Spleen (tissue), 11 donors: ENCODE data around the gene PPP1R27. TPM values are rescaled to one million over a fixed set of nuclear protein-coding genes. Genes with fewer than 3 reads are reported as not detected.
A peak's percentile ranks its signal among the peaks of the same experiment; 100 is the strongest.

ENCODE experiments used
- DNase-seq: peaks from one replicate; pipeline ENCODE4 v3.0.0-alpha.2; 2020
- H3K27ac ChIP-seq, 8 donors: fragments of 200-600 bp; sonication (generic) in 7 of 8; 1 replicate in 4 of 8; 2 replicates in 4 of 8; pipeline versions ENCODE4 v1.5.0 to v1.8.0; 2016 to 2021; ENCODE audit warnings: inconsistent platforms in 4 of 8, mild to moderate bottlenecking in 4 of 8, moderate library complexity in 1 of 8
- H3K27me3 ChIP-seq, 7 donors: fragments of 200-600 bp; sonication (generic) in 6 of 7; replicated peaks in 1 of 7; 1 replicate in 4 of 7; 2 replicates in 3 of 7; pipeline versions ENCODE4 v1.5.0 to v1.8.0; 2016 to 2021; ENCODE audit warnings: inconsistent platforms in 3 of 7, mild to moderate bottlenecking in 1 of 7
- H3K36me3 ChIP-seq, 6 donors: fragments of 200-600 bp; sonication (generic) in 5 of 6; 1 replicate in 4 of 6; 2 replicates in 2 of 6; pipeline versions ENCODE4 v1.5.0 to v1.8.0; 2016 to 2021; ENCODE audit warnings: inconsistent platforms in 2 of 6
- H3K4me1 ChIP-seq, 6 donors: fragments of 200-600 bp; sonication (generic) in 5 of 6; 1 replicate in 3 of 6; 2 replicates in 3 of 6; pipeline versions ENCODE4 v1.5.0 to v1.8.0; 2016 to 2021; ENCODE audit warnings: inconsistent platforms in 3 of 6
- H3K4me3 ChIP-seq, 8 donors: fragments of 200-600 bp; sonication (generic) in 7 of 8; 1 replicate in 4 of 8; 2 replicates in 4 of 8; pipeline versions ENCODE4 v1.5.0 to v1.8.0; 2016 to 2021; ENCODE audit warnings: inconsistent platforms in 4 of 8, mild to moderate bottlenecking in 4 of 8, moderate library complexity in 2 of 8
- H3K9me3 ChIP-seq, 8 donors: fragments of 200-600 bp; sonication (generic) in 7 of 8; 1 replicate in 4 of 8; 2 replicates in 4 of 8; pipeline versions ENCODE4 v1.5.0 to v1.8.0; 2016 to 2021; ENCODE audit warnings: inconsistent platforms in 4 of 8
- CTCF ChIP-seq, 11 experiments: fragments of 200-600 bp in 7 of 11; fragments of 450-650 bp in 4 of 11; sonication (generic) in 4 of 11; IDR thresholded peaks in 8 of 11; conservative IDR thresholded peaks in 3 of 11; 1 replicate in 7 of 11; 2 replicates in 4 of 11; pipeline versions ENCODE4 v1.4.0 to v1.8.0; 2016 to 2021; ENCODE audit warnings: antibody characterized with exemption in 11 of 11, inconsistent platforms in 4 of 11, mild to moderate bottlenecking in 1 of 11
- POLR2A ChIP-seq, 3 donors: fragments of 450-650 bp; IDR thresholded peaks; one replicate each; pipeline ENCODE4 v1.5.1; 2017; ENCODE audit warnings: antibody characterized with exemption in 3 of 3, mild to moderate bottlenecking in 1 of 3
- POLR2AphosphoS5 ChIP-seq, 3 donors: sonication (generic); formaldehyde crosslinking; IDR thresholded peaks; one replicate each; pipeline ENCODE4 v1.5.1; 2017; ENCODE audit warnings: antibody characterized with exemption in 3 of 3
- WGBS, 5 donors: extraction: QIAGEN DNeasy Blood & Tissue Kit in 3 of 5; methylation state at CpG; one replicate each; pipeline versions ENCODE4 v1.1.5 to v1.1.7; 2013 to 2018; 5-methylcytosine and 5-hydroxymethylcytosine counted together
- intact Hi-C: fragments of 100-400 bp; cut with DNase I; formaldehyde crosslinking; loops from one replicate; pipeline ENCODE4 v1.15.0; 2023; ENCODE audit warnings: low total_unique reads
- polyA plus RNA-seq, 3 donors: library from polyadenylated mRNA; stranded (reverse); fragments of 200-250 nt; gene quantifications; one replicate each; pipeline ENCODE4 v1.2.1, GENCODE V29; 2013
- total RNA-seq, 7 donors: library from RNA; depleted of rRNA in 3 of 7; stranded (reverse); fragments of >200 nt in 3 of 7; fragmentation: NEBNext Ultra II Directional in 4 of 7; extraction: Animal tissue kit (Norgen Biotek cat#: 25700) in 4 of 7; gene quantifications; one replicate each; pipeline versions ENCODE4 v1.1.0 to v1.2.1, GENCODE V29; 2016 to 2021
- donor health status: healthy with polysubstance abuse.
- donor health status: DM: no; HTN: no; CAD: no; lungs with moderate emphysema.
- donor health status: DM: no; HTN: no; CAD: no.
- donor health status: Bipolar disorder and iron deficiency.
- donor health status: healthy.
- donor health status: DM: no; HTN: no; CAD: no.
- donor health status: DM: yes; HTN: yes; CAD: no.

PPP1R27 gene
- total and polyA plus RNA-seq, 10 donors, result 0.09 to 0.39 TPM; not detected in 8

GRCh38 chr17:81867991-81868673 is 33.3 kb upstream of the PPP1R27 start:
- WGBS, 5 donors, result 68 to 83% (median 74%) methylated on average over 25 to 28 of the region's 28 CpGs
- peak overlapping the region in 1 of 8 donors; percentile 8 for H3K4me3 ChIP-seq
- intact Hi-C loops, result no loop called here
- DNase-seq, result no peak
- peak overlapping the region in 6 of 8 donors; percentile 26 to 100 (median 98) for H3K27ac ChIP-seq
- TF ChIP-seq POLR2A (IDR thresholded peaks at IDR 0.05) (no peak), POLR2AphosphoS5 (IDR thresholded peaks at IDR 0.05) (peak; percentile 42 to 81 (median 63))
- peaks cover 34 to 91% (median 75%) of the 10 kb centered on the region in 6 donors for H3K4me1 ChIP-seq
- H3K9me3 ChIP-seq, result no peaks in the 10 kb centered on the region
- no peaks in the 10 kb centered on the region for H3K27me3 ChIP-seq
- peaks cover 0 to 60% (median 24%) of the 10 kb centered on the region in 6 donors for H3K36me3 ChIP-seq

- peak overlapping the region; percentile 3 to 100 (median 73) for H3K27ac ChIP-seq
- peaks cover 34 to 91% (median 75%) of the 10 kb centered on the region in 6 donors for H3K4me1 ChIP-seq
- WGBS, 5 donors, result 40 to 53% (median 48%) methylated on average over 15 to 23 of the region's 23 CpGs
Measured at GRCh38 chr17:81867170-81867990, 32.5 kb upstream of the PPP1R27 start.

GRCh38 chr17:81866440-81867169 is 31.8 kb upstream of the PPP1R27 start:
- TF ChIP-seq CTCF (IDR thresholded peaks at IDR 0.05 in 8 of 11, conservative IDR thresholded peaks at IDR 0.05 in 3 of 11) (no peak), POLR2AphosphoS5 (IDR thresholded peaks at IDR 0.05) (peak in 2 of 3 donors; percentile 4 to 50), POLR2A (IDR thresholded peaks at IDR 0.05) (no peak)
- no peaks in the 10 kb centered on the region for H3K27me3 ChIP-seq
- no peaks in the 10 kb centered on the region for H3K9me3 ChIP-seq
- H3K4me1 ChIP-seq, result peaks cover 39 to 91% (median 75%) of the 10 kb centered on the region in 6 donors
- peak overlapping the region; percentile 3 to 100 (median 73) for H3K27ac ChIP-seq
- WGBS, 5 donors, result 62 to 76% (median 65%) methylated on average over 8 to 18 of the region's 18 CpGs
- DNase-seq, result no peak
- peaks cover 0 to 63% (median 24%) of the 10 kb centered on the region in 6 donors for H3K36me3 ChIP-seq
- H3K4me3 ChIP-seq, result no peak overlapping the region
- intact Hi-C loops, result no loop called here

More at GRCh38 chr17:81867170-81867990, 32.5 kb upstream of the PPP1R27 start:
- TF ChIP-seq POLR2AphosphoS5 (IDR thresholded peaks at IDR 0.05) (peak; percentile 83 to 90 (median 87)), POLR2A (IDR thresholded peaks at IDR 0.05) (no peak), CTCF (IDR thresholded peaks at IDR 0.05 in 8 of 11, conservative IDR thresholded peaks at IDR 0.05 in 3 of 11) (no peak)
- no peak overlapping the region for H3K4me3 ChIP-seq
- peak; percentile 85 for DNase-seq
- intact Hi-C loops, result no loop called here
- peaks cover 0 to 63% (median 24%) of the 10 kb centered on the region in 6 donors for H3K36me3 ChIP-seq
- no peaks in the 10 kb centered on the region for H3K27me3 ChIP-seq
- no peaks in the 10 kb centered on the region for H3K9me3 ChIP-seq

- TF ChIP-seq POLR2A (IDR thresholded peaks at IDR 0.05) (no peak), POLR2AphosphoS5 (IDR thresholded peaks at IDR 0.05) (peak; percentile 45 to 85 (median 57))
- Histone ChIP-seq H3K4me3 (no peak overlapping the region), H3K27ac (peak overlapping the region in 1 of 8 donors; percentile 98), H3K36me3 (peaks cover 0 to 63% (median 24%) of the 10 kb centered on the region in 6 donors), H3K4me1 (peaks cover 42 to 95% (median 78%) of the 10 kb centered on the region in 6 donors), H3K27me3 (no peaks in the 10 kb centered on the region), H3K9me3 (no peaks in the 10 kb centered on the region)
- DNase-seq, result no peak
- intact Hi-C loops, result no loop called here
- WGBS, 5 donors, result 66 to 86% (median 79%) methylated on average over 15 to 18 of the region's 18 CpGs
Measured at GRCh38 chr17:81865733-81866439, 31.0 kb upstream of the PPP1R27 start.
